Suppressor macrophage (primary cell): ENCODE measurements around the gene PCDHGA10.
"Not testable (repeated sequence)": the region's sequence is repeated elsewhere in the genome, so short reads cannot be mapped to it uniquely, and the experiment has no call there.

ENCODE experiments used
- DNase-seq, 4 experiments: peaks; one replicate each; pipeline ENCODE4 v3.0.0-alpha.2; 2020 to 2022
- total RNA-seq, 17 experiments: gene quantifications; one replicate each; lab custom pipeline; 2026; ENCODE audit warnings: mixed read lengths in 6 of 17, inconsistent platforms in 3 of 17; lab: John Stamatoyannopoulos, UW

The PCDHGA10 gene
- 0.97 to 4.3 (median 2.0) reads per million in 17 experiments for total RNA-seq

DNA sequence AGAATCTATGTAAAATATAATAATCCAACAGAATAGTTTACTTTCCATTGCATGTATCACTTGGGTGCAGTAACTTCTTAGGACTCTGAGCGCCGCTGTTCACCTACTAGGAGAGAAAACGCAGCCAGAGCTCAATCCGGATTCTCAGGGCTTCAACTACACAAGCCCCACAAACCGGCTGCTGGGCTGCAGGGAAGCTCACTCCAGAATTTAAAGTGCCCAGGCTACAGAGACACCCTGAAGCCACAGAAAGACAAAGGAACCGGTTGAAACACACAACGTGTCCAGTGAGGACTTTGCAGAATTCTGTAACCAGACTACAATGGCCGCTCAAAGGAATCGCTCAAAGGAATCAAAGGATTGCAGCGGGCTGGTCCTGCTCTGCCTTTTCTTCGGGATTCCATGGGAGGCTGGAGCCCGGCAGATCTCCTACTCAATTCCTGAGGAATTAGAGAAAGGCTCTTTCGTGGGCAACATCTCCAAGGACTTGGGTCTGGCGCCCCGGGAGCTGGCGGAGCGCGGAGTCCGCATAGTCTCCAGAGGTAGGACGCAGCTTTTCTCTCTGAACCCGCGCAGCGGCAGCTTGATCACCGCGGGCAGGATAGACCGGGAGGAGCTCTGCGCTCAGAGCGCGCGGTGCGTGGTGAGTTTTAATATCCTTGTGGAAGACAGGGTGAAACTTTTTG, at the start of gene PCDHGA10:
TSS of gene PCDHGA10 (plus strand) at position 134 of the 686 bp plus-strand sequence. CDS start at position 323, 189 bp downstream.
- peak; percentile 67 to 83 (median 77) for DNase-seq

- no peak for DNase-seq
Observed at GRCh38 chr5:141363952-141364660, 48.7 kb upstream of the PCDHGA10 start, which contains the start of gene PCDHGA5. PCDHGA5 (plus strand) TSS chr5:141364162; CDS start chr5:141364331, 169 bp downstream.

- no peak for DNase-seq
Observed at GRCh38 chr5:141366016-141366896, 46.5 kb upstream of the PCDHGA10 start.

DNA sequence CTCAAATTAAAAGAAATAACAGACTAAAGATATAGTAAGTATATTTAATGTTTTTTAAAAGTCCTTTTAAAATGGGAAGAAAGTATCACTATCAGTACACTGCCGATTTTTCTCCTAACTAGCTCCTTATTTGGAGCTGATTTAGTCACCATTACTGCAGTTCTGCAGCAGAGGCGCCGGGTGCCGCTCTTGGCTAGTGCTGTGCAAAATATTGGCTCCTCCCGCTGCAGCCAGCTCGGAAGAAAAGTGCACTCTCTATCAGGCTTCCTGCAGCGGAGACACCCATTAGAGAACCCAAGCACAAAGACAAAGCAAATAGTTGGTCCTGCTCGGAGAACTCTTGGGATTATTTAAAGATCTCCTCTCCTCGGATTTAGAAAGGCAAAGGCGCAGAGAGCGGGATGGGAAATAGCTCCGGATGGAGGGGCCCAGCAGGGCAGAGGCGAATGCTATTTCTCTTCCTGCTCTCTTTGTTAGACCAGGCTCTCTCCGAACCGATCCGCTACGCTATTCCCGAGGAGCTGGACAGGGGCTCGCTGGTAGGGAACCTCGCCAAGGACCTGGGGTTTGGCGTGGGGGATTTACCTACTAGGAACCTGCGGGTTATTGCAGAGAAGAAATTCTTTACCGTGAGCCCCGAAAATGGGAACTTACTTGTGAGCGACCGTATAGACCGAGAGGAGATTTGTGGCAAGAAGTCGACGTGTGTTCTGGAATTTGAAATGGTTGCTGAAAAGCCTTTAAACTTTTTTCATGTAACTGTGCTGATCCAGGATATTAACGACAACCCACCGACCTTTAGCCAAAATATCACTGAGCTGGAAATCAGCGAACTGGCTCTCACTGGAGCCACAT, 42.6 kb upstream of the PCDHGA10 start, which contains the start of gene PCDHGB3:
TSS of gene PCDHGB3 (plus strand) at position 249 of the 855 bp plus-strand sequence. CDS start at position 402, 153 bp downstream.
- DNase-seq = peak; percentile 11 to 64 (median 43)

- DNase-seq = no peak
Observed at GRCh38 chr5:141371572-141372475, 41.0 kb upstream of the PCDHGA10 start.

- DNase-seq = peak in 1 of 4 experiments; percentile 18
Observed at GRCh38 chr5:141373673-141374317, 39.0 kb upstream of the PCDHGA10 start, which contains the start of gene PCDHGA6. PCDHGA6 (plus strand) TSS chr5:141373891; CDS start chr5:141374084, 193 bp downstream.

GRCh38 chr5:141374627-141375026, 38.2 kb upstream of the PCDHGA10 start:
- DNase-seq = no peak

- not testable (repeated sequence) for DNase-seq
Observed at GRCh38 chr5:141375444-141376155, 37.2 kb upstream of the PCDHGA10 start.

GRCh38 chr5:141382469-141383294, 30.1 kb upstream of the PCDHGA10 start, which contains the start of gene PCDHGA7:
PCDHGA7 (plus strand) TSS chr5:141382742; CDS start chr5:141382900, 158 bp downstream.
- no peak for DNase-seq

DNA sequence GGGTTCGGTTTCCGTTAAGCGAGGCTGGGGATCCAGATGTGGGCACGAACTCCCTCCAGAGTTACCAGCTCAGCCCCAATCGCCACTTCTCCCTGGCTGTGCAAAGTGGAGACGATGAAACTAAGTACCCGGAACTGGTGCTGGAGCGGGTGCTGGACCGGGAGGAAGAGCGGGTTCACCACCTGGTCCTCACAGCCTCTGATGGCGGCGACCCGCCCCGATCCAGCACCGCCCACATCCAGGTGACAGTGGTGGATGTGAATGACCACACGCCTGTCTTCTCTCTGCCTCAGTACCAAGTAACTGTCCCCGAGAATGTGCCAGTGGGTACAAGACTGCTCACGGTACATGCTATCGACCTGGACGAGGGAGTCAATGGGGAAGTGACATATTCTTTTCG, 29.4 kb upstream of the PCDHGA10 start:
- DNase-seq = no peak

DNA sequence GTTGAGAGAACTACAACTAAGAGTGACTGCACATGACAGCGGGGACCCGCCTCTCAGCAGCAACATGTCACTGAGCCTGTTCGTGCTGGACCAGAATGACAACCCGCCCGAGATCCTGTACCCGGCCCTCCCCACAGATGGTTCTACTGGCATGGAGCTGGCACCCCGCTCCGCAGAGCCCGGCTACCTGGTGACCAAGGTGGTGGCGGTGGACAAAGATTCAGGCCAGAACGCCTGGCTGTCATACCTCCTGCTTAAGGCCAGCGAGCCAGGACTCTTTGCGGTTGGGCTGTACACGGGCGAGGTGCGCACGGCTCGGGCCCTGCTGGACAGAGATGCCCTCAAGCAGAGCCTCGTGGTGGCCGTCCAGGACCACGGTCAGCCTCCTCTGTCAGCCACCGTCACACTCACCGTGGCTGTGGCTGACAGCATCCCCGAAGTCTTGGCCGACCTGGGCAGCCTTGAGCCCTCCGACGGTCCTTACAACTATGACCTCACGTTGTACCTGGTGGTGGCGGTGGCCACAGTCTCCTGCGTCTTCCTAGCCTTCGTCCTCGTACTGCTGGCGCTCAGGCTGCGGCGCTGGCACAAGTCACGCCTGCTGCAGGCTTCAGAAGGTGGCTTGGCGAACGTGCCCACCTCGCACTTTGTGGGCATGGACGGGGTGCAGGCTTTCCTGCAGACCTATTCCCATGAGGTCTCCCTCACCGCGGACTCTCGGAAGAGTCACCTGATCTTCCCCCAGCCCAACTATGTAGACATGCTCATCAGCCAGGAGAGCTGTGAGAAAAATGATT, 28.1 kb upstream of the PCDHGA10 start:
- DNase-seq = no peak

DNA sequence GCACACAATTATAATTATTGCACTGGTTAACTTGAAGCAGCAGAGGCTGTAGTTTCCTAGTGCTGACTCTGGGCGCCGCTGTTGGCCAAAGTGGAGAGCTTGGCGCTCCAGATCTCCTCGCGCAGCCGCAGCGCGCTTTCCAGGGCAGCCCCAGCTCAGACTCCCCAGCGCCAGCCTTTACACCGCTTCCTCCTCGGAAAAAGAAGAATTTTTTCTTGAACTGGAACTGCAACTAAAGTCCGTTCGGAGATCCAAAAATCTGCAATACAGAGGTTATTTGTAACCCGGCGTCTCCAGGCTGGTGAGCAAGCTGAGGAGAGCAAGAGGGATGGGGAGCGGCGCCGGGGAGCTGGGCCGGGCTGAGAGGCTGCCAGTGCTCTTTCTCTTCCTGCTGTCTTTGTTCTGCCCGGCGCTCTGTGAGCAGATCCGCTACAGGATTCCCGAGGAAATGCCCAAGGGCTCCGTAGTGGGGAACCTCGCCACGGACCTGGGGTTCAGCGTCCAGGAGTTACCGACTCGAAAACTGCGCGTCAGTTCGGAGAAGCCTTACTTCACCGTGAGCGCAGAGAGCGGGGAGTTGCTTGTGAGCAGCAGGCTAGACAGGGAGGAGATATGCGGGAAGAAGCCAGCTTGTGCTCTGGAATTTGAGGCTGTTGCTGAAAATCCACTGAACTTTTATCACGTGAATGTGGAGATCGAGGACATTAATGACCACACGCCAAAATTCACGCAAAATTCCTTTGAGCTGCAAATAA, 25.1 kb upstream of the PCDHGA10 start, which contains the start of gene PCDHGB4:
TSS of gene PCDHGB4 (plus strand) at position 142 of the 755 bp plus-strand sequence. CDS start at position 329, 187 bp downstream.
- peak; percentile 19 to 63 (median 42) for DNase-seq

DNA sequence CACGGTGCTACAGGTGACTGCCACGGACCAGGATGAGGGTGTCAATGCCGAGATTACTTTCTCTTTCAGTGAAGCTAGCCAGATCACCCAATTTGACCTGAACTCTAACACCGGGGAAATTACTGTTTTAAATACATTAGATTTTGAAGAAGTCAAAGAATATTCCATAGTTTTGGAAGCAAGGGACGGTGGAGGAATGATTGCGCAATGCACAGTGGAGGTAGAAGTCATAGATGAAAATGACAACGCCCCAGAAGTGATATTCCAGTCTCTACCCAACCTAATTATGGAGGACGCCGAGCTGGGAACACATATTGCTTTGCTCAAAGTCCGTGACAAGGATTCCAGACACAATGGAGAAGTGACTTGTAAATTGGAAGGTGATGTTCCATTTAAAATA, 24.1 kb upstream of the PCDHGA10 start:
- no peak for DNase-seq

GRCh38 chr5:141389153-141390042, 23.4 kb upstream of the PCDHGA10 start:
- DNase-seq = no peak
